Neural progenitor cell (in vitro differentiated cells): ENCODE results near the gene EXOC6B.

Experiments
- CTCF ChIP-seq: fragments of 200-600 bp; sonication (generic); IDR thresholded peaks from 2 replicates; pipeline ENCODE4 v1.5.1; 2017; ENCODE audit warnings: antibody characterized with exemption, mild to moderate bottlenecking
- EZH2 ChIP-seq: fragments of 200-600 bp; sonication (generic); IDR thresholded peaks from 2 replicates; pipeline ENCODE4 v1.6.1; 2017; ENCODE audit warnings: antibody characterized with exemption, mild to moderate bottlenecking, moderate library complexity
- EZH2phosphoT487 ChIP-seq: fragments of 200-600 bp; sonication (generic); IDR thresholded peaks from 2 replicates; pipeline ENCODE4 v1.6.1; 2017; ENCODE audit warnings: antibody characterized with exemption

GRCh38 chr2:72859831-72860262 is 34.0 kb upstream of the EXOC6B start:
- peak; percentile 72 for TF ChIP-seq CTCF
- TF ChIP-seq EZH2: no peak
- no peak for TF ChIP-seq EZH2phosphoT487
